Bronchial epithelial cell (primary cell): ENCODE data around the gene MEDAG. TPM values are rescaled to one million over a fixed set of nuclear protein-coding genes. Genes with fewer than 3 reads are reported as not detected.

Experiments
- DNase-seq: peaks from one replicate; pipeline ENCODE4 v3.0.0-alpha.2; 2010; ENCODE audit warnings: low read depth
- FAIRE-seq: peaks from 2 replicates; lab custom pipeline; 2011; peaks lifted over from hg19 to GRCh38; lab: Jason Lieb, UNC
- H3K27me3 ChIP-seq: 2 replicates; pipeline ENCODE4 v1.5.1; 2011; ENCODE audit warnings: low read length; ENCODE audit not compliant: control insufficient read depth, insufficient read depth
- H3K36me3 ChIP-seq: 2 replicates; pipeline ENCODE4 v1.5.1; 2011; ENCODE audit warnings: low read length; ENCODE audit not compliant: control insufficient read depth, insufficient read depth
- H3K4me3 ChIP-seq: 2 replicates; pipeline ENCODE4 v1.5.1; 2011; ENCODE audit warnings: mild to moderate bottlenecking, low read depth, low read length, control low read depth
- total RNA-seq: library from RNA; depleted of rRNA; stranded (reverse); fragments of >200 nt; gene quantifications from 2 replicates; pipeline ENCODE4 v1.2.1, GENCODE V29; 2014
- TF ChIP-seq, protein P1 (sequence below): IDR thresholded peaks from 2 replicates; pipeline ENCODE4 v1.5.1; 2011; ENCODE audit warnings: mild to moderate bottlenecking, moderate library complexity, low read length, control low read depth, inconsistent platforms; ENCODE audit not compliant: insufficient read depth, severe bottlenecking

MEDAG gene
- total RNA-seq, 1 donor from 2014 or later = 0.53 TPM

DNA sequence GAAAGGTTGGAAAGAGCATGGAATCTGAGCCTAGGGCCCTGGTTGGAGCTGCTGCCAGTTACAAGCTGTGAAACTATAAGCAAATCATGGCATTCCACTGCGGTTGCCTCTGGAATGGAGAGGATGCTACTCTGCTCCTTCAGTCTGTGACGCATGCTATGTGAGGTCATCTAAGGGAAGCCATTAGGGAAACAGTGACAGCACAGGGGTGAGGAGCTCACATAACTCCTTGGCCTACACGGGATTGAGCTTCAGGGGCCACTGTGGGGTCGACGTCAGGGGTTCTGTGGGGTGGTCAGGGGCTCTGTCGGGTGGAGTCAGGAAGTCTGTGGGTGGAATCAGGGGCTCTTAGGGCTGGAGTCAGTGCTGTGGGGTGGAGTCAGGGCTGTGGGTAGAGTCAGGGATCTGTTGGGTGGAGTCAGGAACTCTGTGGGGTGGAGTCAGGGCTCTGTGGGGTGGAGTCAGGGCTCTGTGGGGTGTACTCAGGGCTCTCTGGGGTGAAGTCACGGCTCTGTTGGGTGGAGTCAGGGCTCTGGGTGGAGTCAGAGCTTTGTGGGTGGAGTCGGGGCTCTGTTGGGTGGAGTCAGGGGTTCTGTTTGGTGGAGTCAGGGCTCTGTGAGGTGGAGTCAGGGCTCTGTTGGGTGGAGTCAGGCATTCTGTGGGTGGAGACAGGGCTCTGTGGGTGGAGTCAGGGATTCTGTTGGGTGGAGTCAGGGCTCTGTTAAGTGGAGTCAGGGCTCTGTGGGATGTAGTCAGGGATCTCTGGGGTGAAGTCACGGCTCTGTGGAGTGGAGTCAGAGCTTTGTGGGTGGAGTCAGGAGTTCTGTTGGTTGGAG, 35.8 kb upstream of the MEDAG start:
- Histone ChIP-seq H3K36me3 (no peaks in the 10 kb centered on the region), H3K4me3 (no peak overlapping the region), H3K27me3 (no peaks in the 10 kb centered on the region)
- TF ChIP-seq, protein P1, sequence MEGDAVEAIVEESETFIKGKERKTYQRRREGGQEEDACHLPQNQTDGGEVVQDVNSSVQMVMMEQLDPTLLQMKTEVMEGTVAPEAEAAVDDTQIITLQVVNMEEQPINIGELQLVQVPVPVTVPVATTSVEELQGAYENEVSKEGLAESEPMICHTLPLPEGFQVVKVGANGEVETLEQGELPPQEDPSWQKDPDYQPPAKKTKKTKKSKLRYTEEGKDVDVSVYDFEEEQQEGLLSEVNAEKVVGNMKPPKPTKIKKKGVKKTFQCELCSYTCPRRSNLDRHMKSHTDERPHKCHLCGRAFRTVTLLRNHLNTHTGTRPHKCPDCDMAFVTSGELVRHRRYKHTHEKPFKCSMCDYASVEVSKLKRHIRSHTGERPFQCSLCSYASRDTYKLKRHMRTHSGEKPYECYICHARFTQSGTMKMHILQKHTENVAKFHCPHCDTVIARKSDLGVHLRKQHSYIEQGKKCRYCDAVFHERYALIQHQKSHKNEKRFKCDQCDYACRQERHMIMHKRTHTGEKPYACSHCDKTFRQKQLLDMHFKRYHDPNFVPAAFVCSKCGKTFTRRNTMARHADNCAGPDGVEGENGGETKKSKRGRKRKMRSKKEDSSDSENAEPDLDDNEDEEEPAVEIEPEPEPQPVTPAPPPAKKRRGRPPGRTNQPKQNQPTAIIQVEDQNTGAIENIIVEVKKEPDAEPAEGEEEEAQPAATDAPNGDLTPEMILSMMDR = no peak
- FAIRE-seq = no peak
- peak; percentile 48 for DNase-seq

DNA sequence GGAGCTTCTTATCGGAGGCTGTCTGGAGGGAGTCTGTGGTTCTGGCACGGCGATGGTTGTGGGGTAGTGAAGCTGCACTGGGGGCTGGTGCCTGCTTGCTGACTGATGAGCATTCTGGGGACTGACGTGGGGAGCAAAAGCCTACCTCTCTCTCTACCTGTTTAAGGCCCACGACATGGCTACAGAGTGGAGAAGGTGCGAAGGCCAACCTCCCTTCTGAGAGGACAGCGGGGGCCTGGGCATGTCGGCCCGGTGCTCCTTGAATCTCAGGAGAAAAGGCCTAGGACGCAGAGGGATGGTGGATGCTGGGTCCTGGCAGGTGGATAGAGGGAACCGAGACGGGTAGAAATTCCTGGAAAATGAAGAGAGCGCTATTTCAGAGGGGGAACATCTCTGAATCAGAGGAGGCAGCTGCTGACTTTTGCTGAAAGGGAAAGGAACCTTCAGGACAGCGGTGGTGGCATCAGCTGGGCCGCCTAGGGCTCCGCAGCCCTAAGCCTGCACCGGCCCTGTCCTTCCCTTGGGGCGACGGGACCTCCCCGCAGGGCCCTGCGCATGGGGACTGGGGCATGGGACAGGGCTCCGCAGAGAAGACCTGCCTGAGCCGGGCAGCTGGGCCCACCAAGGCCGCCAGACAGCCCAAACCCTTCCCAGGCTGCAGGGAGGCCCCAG, 35.0 kb upstream of the MEDAG start:
- no peak overlapping the region for H3K4me3 ChIP-seq
- H3K36me3 ChIP-seq = no peaks in the 10 kb centered on the region
- TF ChIP-seq, protein P1 = no peak
- DNase-seq = no peak
- no peaks in the 10 kb centered on the region for H3K27me3 ChIP-seq
- no peak for FAIRE-seq

DNA sequence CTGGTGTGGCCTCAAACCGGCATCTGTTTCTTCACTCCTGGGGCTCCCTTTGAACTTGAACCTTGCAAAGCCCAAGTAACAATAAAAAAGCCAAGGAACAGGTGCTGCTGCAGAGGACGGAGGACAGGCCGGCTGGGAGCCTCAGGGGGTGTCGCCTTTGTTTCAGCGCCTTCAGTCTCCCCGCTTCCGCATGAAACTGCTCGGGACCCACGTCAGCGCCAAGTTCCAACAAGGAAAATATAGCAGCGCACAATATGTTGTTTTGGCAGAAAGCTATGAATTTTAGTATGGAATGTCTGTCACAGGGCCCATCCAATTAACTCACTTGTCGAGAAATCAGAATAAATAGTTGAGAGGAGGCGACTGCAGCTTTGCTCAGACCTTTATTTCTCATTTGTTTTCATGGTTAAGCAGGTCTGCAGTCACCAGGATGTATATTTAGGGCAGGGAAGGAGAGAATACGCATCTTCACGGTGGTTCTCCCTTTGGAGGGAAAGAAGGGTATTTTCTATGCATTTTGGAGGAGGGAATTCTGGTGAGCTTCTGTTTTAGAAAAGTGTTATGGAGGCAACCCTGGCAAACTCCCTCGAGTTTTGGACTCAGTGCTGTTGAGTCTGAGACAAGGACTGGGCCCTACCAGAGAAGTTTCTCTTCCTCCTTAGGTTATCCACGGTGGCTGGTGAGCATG, 34.3 kb upstream of the MEDAG start:
- no peaks in the 10 kb centered on the region for H3K36me3 ChIP-seq
- no peak for FAIRE-seq
- no peaks in the 10 kb centered on the region for H3K27me3 ChIP-seq

DNA sequence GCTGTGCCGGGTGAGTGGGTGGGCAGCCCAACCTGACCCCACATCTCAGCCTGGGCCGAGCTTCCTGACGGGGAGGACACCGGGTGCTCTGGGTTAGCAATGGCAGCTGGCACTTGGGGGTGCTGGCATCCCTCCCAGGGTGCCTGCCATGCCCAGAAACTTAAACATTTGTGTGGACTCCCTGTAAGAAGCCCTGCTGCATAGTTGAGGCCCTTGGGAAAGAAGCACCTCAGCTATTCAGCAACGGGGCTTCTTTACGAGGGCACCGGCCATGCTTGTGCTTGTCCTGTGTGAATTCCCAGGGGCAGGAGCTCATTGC, 33.8 kb upstream of the MEDAG start:
- Histone ChIP-seq H3K4me3 (no peak overlapping the region), H3K27me3 (no peaks in the 10 kb centered on the region), H3K36me3 (no peaks in the 10 kb centered on the region)
- TF ChIP-seq, protein P1 = no peak
- DNase-seq = no peak
- no peak for FAIRE-seq

More for the DNA sequence above, 34.3 kb upstream of the MEDAG start:
- no peak for DNase-seq
- TF ChIP-seq, protein P1 = no peak
- H3K4me3 ChIP-seq = no peak overlapping the region

DNA sequence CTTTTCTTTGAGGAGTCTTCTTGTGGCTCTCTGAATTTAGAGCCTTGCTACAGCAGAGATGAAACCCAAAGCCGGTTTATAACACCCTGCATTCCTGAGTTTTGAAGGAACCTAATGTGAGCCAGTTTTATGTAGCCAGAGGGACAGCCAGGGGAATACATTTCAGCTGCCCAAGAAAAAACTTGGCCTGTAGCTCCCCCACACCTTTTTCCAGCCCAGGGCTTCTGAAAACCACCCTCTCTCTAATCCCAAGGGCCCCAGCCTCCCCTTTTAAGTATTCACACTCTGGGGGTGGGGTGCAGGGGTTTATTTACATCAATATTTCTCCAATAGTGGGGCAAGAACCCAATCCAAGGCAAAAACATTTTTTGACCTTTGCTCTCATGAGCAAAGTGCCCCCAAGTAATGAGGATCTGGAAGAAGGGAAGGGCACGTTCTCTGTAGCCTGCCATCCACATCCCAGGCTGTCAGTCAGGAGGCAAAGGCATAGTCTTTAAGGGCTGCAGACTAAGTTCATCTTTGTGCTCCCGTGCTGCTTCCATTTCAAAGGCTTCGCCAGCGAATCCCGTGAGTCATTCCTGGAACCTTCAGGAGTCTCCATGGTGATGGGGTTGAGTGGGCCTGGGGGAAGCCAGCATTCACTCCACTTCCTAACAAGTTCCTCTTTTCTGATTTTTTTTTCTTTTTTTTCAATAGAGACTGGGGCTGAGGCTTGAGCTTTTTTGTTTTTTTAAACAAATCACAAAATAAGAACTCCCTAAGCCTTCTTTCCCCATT, 33.2 kb upstream of the MEDAG start:
- DNase-seq (no peak), FAIRE-seq (no peak)
- Histone ChIP-seq H3K36me3 (no peaks in the 10 kb centered on the region), H3K27me3 (no peaks in the 10 kb centered on the region), H3K4me3 (no peak overlapping the region)
- TF ChIP-seq, protein P1 = no peak
